HG03520 (cell line): Measurements from ENCODE around the gene PPP1R3D.

Experiments
- ATAC-seq: cut with Tn5 transposase; IDR thresholded peaks from one replicate; pipeline ENCODE4 v1.9.1; 2021; ENCODE audit warnings: mild to moderate bottlenecking, moderate library complexity; ENCODE audit not compliant: unreplicated experiment

The PPP1R3D gene

GRCh38 chr20:59948828-59949720 lies 9.0 kb upstream of the PPP1R3D start:
- ATAC-seq, result no peak

DNA sequence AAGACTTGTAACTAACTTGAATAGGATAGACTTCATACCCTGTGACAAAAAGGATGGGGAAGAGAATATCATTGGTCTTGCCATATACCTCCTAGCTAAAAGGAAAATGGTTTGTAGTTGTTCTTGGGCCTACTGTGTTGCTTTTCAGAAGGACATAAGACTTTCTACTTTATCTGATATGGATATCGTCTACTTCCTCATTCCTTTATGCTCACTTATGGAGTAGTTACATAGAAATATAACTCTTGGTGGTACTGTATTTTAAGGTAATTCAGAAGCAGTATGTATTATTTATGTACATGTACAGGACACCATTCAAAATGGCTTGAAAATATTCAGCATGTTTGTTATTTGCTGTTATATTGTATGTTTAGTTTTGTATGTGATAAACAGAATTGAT lies 8.1 kb upstream of the PPP1R3D start:
- no peak for ATAC-seq

- ATAC-seq, result no peak
These were observed 7.3 kb upstream of the PPP1R3D start for GRCh38 chr20:59947376-59947775.

DNA sequence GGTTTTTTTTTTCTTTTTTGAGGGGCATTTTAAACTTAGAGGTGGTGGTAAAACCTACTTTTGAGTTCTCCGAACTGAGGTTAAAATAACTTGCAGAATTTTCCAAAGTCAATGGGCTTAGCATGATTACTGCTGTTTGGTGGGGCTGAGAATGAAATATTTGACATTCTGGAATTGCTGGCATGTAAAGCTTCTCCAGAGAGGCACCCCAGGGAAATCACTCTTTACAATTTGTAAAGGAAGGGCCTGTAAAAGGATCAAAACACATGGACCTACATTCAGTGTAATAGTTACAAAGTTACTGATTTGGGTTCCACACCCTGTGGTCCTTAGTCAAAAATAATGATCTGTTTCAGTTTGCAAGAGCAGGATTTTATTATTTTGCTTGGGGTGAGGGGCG lies 5.6 kb upstream of the PPP1R3D start:
- ATAC-seq, result no peak

DNA sequence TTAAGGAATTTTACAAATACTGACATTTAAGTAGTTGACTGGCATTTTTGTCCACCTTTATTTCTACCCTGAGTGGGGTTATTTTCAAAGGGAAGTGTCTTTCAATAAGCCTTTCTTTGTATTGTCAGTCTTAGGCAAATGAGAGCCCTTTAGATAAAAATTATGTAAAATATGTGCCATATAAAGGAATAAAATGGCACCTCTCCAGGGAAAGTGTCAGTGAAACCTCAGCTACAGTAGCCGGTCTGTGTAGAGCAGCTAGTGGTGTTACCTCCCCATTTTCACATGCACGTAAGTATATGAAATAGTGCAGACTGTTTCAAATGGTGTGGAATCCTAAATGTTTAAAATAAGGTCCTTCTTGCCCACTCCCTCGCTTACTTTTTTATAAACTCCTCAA lies 5.1 kb upstream of the PPP1R3D start:
- ATAC-seq, result no peak

DNA sequence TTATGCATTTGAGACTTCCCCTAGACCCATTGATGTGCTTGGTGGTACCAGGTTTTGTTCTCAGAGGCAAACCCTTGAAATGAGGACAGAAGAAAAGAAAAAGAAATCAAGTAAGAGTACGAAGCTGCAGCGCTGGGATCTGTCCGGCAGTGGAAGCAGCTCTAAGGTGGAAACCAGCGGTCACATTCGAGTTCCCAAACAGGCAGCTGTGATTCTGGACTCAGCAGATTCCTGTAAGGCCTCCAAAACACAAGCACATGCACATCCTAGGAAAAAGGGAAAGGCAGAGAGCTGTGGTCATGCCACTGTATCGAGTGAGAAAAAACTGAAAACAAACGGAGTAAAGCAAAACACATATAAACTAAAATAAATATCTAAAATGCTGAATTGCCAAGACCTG lies 4.6 kb upstream of the PPP1R3D start:
- no peak for ATAC-seq

GRCh38 chr20:59942245-59942644 lies 2.1 kb upstream of the PPP1R3D start:
- ATAC-seq, result no peak

GRCh38 chr20:59940956-59941294 lies 820 bp upstream of the PPP1R3D start:
- peak; percentile 1 for ATAC-seq

- peak; percentile 25 for ATAC-seq
These were observed 301 bp downstream of the PPP1R3D start for GRCh38 chr20:59939879-59940128.

GRCh38 chr20:59939052-59939878 lies 840 bp downstream of the PPP1R3D start:
- ATAC-seq, result no peak

DNA sequence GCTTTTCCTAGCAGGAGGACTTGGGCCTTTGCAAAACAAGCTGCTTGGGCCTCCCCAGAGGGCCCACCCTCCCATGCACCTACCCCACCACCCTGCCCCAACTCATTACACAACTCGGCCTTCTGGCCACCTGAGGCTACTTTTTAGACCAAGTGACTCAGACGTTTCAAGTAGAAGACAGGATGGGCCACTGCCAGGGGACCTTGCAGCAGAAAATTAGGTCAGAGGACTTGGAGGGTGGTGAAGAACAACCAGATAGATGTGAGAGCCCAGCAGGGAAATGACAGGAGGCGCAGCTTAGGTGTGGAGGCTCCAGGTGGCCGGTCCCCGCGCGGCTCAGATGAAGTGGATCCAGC lies 1.4 kb downstream of the PPP1R3D start:
- ATAC-seq, result no peak

DNA sequence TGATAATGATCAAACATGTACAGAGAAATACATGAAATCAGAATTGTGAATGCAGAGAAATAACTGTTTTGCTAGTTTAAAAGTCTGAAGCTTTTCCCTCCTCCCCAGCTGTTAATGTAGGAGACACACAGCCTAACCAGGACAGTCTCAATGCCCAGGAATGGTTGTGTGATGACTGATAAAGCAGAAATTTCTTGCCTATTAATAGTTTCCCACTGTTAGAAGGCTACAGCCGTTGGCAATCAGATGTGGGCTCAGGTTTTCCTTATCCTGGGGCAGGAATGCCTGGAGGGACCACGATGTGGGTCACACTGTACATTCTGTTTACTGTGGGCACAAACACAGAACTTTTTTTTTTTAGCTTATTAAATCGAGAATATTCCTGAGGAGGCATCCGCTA lies 1.9 kb downstream of the PPP1R3D start:
- no peak for ATAC-seq

DNA sequence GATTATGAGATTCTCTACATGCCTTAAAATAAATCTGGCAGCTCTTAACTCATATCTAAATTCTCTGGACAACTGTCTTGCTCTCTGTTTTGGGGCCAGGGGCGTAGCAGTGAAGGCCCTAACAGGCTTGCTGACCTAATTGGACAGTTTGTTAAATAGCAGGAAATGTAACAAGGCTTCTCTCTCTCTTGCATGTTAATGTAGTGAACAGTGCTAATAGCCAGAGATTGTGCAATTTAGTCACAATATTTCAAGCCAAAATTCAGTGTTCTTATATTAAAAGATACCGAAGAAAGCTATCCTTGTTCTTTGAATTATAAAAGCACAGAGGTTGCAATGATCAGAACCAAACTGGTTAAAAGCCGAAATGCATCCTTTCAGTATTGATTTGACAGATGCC lies 3.0 kb downstream of the PPP1R3D start:
- ATAC-seq, result no peak

DNA sequence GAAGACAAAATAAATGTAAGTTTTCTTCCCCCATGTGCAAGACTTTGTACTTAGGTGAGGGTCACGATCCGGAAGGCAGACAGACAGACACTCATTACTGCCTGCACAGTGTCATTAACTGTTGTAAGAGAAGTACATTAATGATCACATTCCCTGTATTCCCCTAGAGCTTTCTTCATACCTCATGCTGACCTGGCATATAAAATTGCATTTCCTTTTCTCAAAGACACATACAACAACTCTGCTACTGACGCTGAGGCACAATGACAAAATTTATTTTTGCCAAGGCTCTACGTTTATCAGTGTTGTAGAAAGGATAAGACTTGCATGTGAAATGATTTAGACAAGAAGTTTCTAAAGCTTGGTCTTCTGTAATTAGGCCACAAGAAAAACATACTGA lies 3.7 kb downstream of the PPP1R3D start:
- ATAC-seq, result no peak

- no peak for ATAC-seq
These were observed 4.5 kb downstream of the PPP1R3D start for GRCh38 chr20:59935457-59936185.

DNA sequence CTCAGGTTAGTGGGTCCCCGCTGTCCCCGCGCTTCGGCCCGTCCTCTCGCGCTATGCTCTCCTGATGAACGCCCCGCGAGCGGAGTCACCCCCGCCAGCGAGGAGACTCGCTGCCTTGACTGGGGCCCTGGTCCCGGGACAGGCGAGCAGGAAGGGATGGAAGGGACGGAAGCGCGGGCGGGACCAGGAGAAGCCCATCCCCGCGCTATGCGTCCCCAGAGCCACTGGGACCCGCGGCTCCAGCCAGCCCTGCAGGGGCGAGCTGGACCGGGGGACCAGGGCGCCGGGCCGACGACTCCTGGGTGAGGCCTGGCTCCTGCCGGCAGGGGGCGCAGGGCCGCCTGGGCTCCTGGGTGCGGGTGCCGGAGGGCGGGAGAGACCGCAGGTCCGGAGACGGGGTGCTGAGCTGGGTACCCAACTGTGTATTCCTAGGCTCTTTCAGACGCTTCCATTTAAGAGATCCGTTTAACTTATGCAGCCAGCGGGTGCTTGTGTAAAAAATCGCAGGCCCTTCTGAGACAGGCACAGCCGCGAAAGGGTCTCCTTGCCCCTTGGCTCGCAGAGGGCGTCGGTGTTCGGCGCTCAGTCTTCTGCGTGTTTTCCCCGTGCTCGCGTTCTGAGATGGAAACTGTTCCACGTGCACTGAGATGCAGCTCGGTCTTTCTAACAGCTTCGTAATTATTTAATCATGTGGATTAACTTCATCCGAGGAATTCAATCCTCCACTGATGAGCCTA lies 6.1 kb downstream of the PPP1R3D start:
- ATAC-seq, result peak; percentile 71

- ATAC-seq, result peak; percentile 43
These were observed 6.7 kb downstream of the PPP1R3D start, which contains the start of gene SYCP2 for GRCh38 chr20:59933296-59933848. Gene SYCP2, minus strand, starts transcription at chr20:59933637. Its CDS starts 11,224 bp downstream, at chr20:59922413.

- ATAC-seq, result no peak
These were observed 7.3 kb downstream of the PPP1R3D start for GRCh38 chr20:59932616-59933295.

GRCh38 chr20:59931511-59932312 lies 8.4 kb downstream of the PPP1R3D start:
- no peak for ATAC-seq
